ENCODE measurements around the gene TSPEAR.
"Not testable (repeated sequence)": the region's sequence is repeated elsewhere in the genome, so short reads cannot be mapped to it uniquely, and the experiment has no call there.

TSPEAR gene

GRCh38 chr21:44695641-44696040 is 15.7 kb downstream of the TSPEAR start:
- no peak overlapping the region for H3K27ac ChIP-seq

GRCh38 chr21:44695184-44695583 is 16.2 kb downstream of the TSPEAR start:
- H3K27ac ChIP-seq = no peak overlapping the region
- TF ChIP-seq ZFX (IDR thresholded peaks at IDR 0.05; ENCODE audit: borderline replicate concordance) = no peak
- TF ChIP-seq CTCF (IDR thresholded peaks at IDR 0.05) = no peak

More at GRCh38 chr21:44695641-44696040, 15.7 kb downstream of the TSPEAR start:
- no peak for TF ChIP-seq CTCF (IDR thresholded peaks at IDR 0.05)
- no peak for TF ChIP-seq ZFX (IDR thresholded peaks at IDR 0.05; ENCODE audit: borderline replicate concordance)

- H3K27ac ChIP-seq = no peak overlapping the region
- no peak for TF ChIP-seq ZFX (IDR thresholded peaks at IDR 0.05; ENCODE audit: borderline replicate concordance)
- TF ChIP-seq CTCF (IDR thresholded peaks at IDR 0.05) = no peak
Observed at GRCh38 chr21:44694776-44695175, 16.6 kb downstream of the TSPEAR start.

- no peak overlapping the region for H3K27ac ChIP-seq
- TF ChIP-seq CTCF (IDR thresholded peaks at IDR 0.05) (no peak), ZFX (IDR thresholded peaks at IDR 0.05; ENCODE audit: borderline replicate concordance) (no peak)
Observed at GRCh38 chr21:44692798-44693512, 18.4 kb downstream of the TSPEAR start.

GRCh38 chr21:44691686-44692085 is 19.7 kb downstream of the TSPEAR start:
- H3K27ac ChIP-seq = no peak overlapping the region
- TF ChIP-seq CTCF (IDR thresholded peaks at IDR 0.05) (no peak), ZFX (IDR thresholded peaks at IDR 0.05; ENCODE audit: borderline replicate concordance) (no peak)

GRCh38 chr21:44689740-44690139 is 21.6 kb downstream of the TSPEAR start:
- H3K27ac ChIP-seq = not testable (repeated sequence)

GRCh38 chr21:44687671-44688070 is 23.7 kb downstream of the TSPEAR start:
- TF ChIP-seq ZFX (IDR thresholded peaks at IDR 0.05; ENCODE audit: borderline replicate concordance) (no peak), CTCF (IDR thresholded peaks at IDR 0.05) (no peak)
- H3K27ac ChIP-seq = no peak overlapping the region

Data from 22Rv1 (cell line).